ENCODE data around the gene CNNM1.

Gene CNNM1

DNA sequence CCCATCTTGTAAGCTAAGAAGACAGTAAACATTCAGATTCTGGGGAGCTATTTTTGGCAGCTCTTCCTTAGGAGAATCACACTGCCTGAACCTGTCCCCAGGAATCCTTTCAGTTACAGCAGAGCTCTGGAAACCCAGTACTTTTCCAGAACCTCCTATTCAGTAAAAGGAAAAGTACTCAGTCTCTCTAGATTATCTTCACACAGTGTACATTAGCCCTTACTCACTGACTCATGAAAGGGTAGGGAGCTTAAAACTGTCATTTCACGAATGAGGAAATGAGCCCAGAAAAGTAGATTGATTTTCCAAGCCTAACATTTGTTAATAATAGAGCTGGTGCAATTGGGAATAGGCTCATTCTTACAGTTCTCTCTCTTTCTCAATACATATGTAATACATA lies 3.9 kb upstream of the CNNM1 start:
- TF ChIP-seq, protein P1, sequence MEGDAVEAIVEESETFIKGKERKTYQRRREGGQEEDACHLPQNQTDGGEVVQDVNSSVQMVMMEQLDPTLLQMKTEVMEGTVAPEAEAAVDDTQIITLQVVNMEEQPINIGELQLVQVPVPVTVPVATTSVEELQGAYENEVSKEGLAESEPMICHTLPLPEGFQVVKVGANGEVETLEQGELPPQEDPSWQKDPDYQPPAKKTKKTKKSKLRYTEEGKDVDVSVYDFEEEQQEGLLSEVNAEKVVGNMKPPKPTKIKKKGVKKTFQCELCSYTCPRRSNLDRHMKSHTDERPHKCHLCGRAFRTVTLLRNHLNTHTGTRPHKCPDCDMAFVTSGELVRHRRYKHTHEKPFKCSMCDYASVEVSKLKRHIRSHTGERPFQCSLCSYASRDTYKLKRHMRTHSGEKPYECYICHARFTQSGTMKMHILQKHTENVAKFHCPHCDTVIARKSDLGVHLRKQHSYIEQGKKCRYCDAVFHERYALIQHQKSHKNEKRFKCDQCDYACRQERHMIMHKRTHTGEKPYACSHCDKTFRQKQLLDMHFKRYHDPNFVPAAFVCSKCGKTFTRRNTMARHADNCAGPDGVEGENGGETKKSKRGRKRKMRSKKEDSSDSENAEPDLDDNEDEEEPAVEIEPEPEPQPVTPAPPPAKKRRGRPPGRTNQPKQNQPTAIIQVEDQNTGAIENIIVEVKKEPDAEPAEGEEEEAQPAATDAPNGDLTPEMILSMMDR (IDR thresholded peaks at IDR 0.05): no peak

GRCh38 chr10:99326871-99327270 lies 2.3 kb upstream of the CNNM1 start:
- TF ChIP-seq, protein P1 (IDR thresholded peaks at IDR 0.05): no peak

GRCh38 chr10:99328579-99329303 lies 415 bp upstream of the CNNM1 start:
- TF ChIP-seq, protein P1 (IDR thresholded peaks at IDR 0.05): no peak

GRCh38 chr10:99329554-99330346 lies 594 bp downstream of the CNNM1 start:
- TF ChIP-seq, protein P1 (IDR thresholded peaks at IDR 0.05): no peak

GRCh38 chr10:99330347-99330924 lies 1.3 kb downstream of the CNNM1 start:
- TF ChIP-seq, protein P1 (IDR thresholded peaks at IDR 0.05): no peak

- TF ChIP-seq, protein P1 (IDR thresholded peaks at IDR 0.05): no peak
Observed at GRCh38 chr10:99331207-99331803, 2.1 kb downstream of the CNNM1 start.

DNA sequence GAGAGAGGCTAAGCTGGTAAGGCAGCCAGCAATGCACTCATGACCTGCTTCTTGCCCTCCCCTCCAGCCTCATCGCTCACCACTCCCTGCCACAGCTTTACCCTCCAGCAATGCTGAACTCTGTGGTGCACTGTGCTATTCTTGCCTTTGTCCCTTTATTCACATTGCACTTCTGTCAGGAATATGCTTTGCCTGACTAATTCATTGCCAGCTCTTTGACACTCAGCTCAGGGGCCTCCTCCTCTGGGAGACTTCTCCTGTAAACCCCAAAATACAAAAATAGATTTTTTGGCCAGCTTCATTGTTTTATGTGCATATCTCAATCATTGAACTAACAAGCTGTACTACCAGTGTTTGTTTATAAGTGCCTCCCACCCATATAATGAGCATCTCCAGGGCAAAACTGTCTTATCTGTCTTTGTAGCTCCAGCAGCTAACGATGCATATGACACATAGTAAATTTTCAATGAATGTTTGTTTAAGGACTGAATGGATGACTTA lies 8.2 kb downstream of the CNNM1 start:
- TF ChIP-seq, protein P1 (IDR thresholded peaks at IDR 0.05): no peak

All from LNCAP (cell line).